Measurements from ENCODE around the gene TGFB1I1.
A peak's percentile ranks its signal among the peaks of the same experiment; 100 is the strongest.

TGFB1I1 gene

GRCh38 chr16:31465788-31466370 is 6.1 kb upstream of the TGFB1I1 start:
- no peak for DNase-seq (ENCODE audit: low read depth)
- no peak overlapping the region for H3K4me3 ChIP-seq (ENCODE audit: low read length)
- no peak for TF ChIP-seq CTCF (conservative IDR thresholded peaks at IDR 0.05; ENCODE audit: low read depth, low read length)

- TF ChIP-seq CTCF (conservative IDR thresholded peaks at IDR 0.05; ENCODE audit: low read depth, low read length) = no peak
- H3K4me3 ChIP-seq (ENCODE audit: low read length) = no peak overlapping the region
- DNase-seq (ENCODE audit: low read depth) = no peak
Measured at GRCh38 chr16:31466381-31466841, 5.5 kb upstream of the TGFB1I1 start.

- TF ChIP-seq CTCF (conservative IDR thresholded peaks at IDR 0.05; ENCODE audit: low read depth, low read length) = no peak
- DNase-seq (ENCODE audit: low read depth) = no peak
- H3K4me3 ChIP-seq (ENCODE audit: low read length) = no peak overlapping the region
Measured at GRCh38 chr16:31467151-31467773, 4.7 kb upstream of the TGFB1I1 start.

- no peak for DNase-seq (ENCODE audit: low read depth)
- no peak overlapping the region for H3K4me3 ChIP-seq (ENCODE audit: low read length)
- TF ChIP-seq CTCF (conservative IDR thresholded peaks at IDR 0.05; ENCODE audit: low read depth, low read length) = no peak
Measured at GRCh38 chr16:31467858-31468257, 4.1 kb upstream of the TGFB1I1 start.

- H3K4me3 ChIP-seq (ENCODE audit: low read length) = no peak overlapping the region
- DNase-seq (ENCODE audit: low read depth) = no peak
- TF ChIP-seq CTCF (conservative IDR thresholded peaks at IDR 0.05; ENCODE audit: low read depth, low read length) = no peak
Measured at GRCh38 chr16:31470615-31471014, 1.3 kb upstream of the TGFB1I1 start.

- no peak for TF ChIP-seq CTCF (conservative IDR thresholded peaks at IDR 0.05; ENCODE audit: low read depth, low read length)
- H3K4me3 ChIP-seq (ENCODE audit: low read length) = peak overlapping the region; percentile 63
- no peak for DNase-seq (ENCODE audit: low read depth)
Measured at GRCh38 chr16:31471241-31471874, 594 bp upstream of the TGFB1I1 start.

All from retinal pigment epithelial cell (primary cell).